Keratinocyte (primary cell): Measurements from ENCODE around the gene KLRF2. TPM values are rescaled to one million over a fixed set of nuclear protein-coding genes. Genes with fewer than 3 reads are reported as not detected.

Experiments
- DNase-seq: peaks from one replicate; pipeline ENCODE4 v3.0.0-alpha.2; 2011; ENCODE audit warnings: low read depth, missing footprints, low spot score
- FAIRE-seq: peaks from 2 replicates; lab custom pipeline; 2011; peaks lifted over from hg19 to GRCh38; lab: Jason Lieb, UNC
- H2AFZ ChIP-seq: 2 replicates; pipeline ENCODE4 v1.6.0; 2012; ENCODE audit warnings: low read length, control low read depth, inconsistent platforms; ENCODE audit not compliant: control insufficient read depth
- H3K27ac ChIP-seq: 2 replicates; pipeline ENCODE4 v1.5.1; 2011; ENCODE audit warnings: low read length; ENCODE audit not compliant: control insufficient read depth, insufficient read depth
- H3K27me3 ChIP-seq: 3 replicates; pipeline ENCODE4 v1.6.0; 2011; ENCODE audit warnings: low read length; ENCODE audit not compliant: control insufficient read depth, insufficient read depth; ENCODE audit errors: extremely low read depth
- H3K36me3 ChIP-seq, 2 experiments: 2 replicates in 1 of 2; 3 replicates in 1 of 2; pipeline ENCODE4 v1.5.1; 2011; ENCODE audit warnings: low read length in 2 of 2, mild to moderate bottlenecking in 1 of 2; ENCODE audit not compliant: control insufficient read depth in 2 of 2, insufficient read depth in 2 of 2; ENCODE audit errors: extremely low read depth in 1 of 2
- H3K4me1 ChIP-seq: 3 replicates; pipeline ENCODE4 v1.5.1; 2011; ENCODE audit warnings: low read length; ENCODE audit not compliant: control insufficient read depth, insufficient read depth; ENCODE audit errors: extremely low read depth
- H3K4me2 ChIP-seq: 3 replicates; pipeline ENCODE4 v1.6.0; 2011; ENCODE audit warnings: low read depth, low read length; ENCODE audit not compliant: control insufficient read depth, insufficient read depth; ENCODE audit errors: extremely low read depth
- H3K4me3 ChIP-seq, 3 experiments: fragments of 200-600 bp in 1 of 3; sonication (generic) in 1 of 3; 2 replicates in 2 of 3; 3 replicates in 1 of 3; pipeline ENCODE4 v1.5.1; 2011 to 2016; ENCODE audit warnings: low read length in 3 of 3, mild to moderate bottlenecking in 3 of 3, control low read depth in 2 of 3, inconsistent platforms in 1 of 3, low read depth in 1 of 3, mixed read lengths in 1 of 3, mixed run types in 1 of 3, moderate library complexity in 1 of 3; ENCODE audit not compliant: control insufficient read depth in 2 of 3, insufficient read depth in 2 of 3; ENCODE audit errors: extremely low read depth in 1 of 3
- H3K79me2 ChIP-seq: 2 replicates; pipeline ENCODE4 v1.6.0; 2012; ENCODE audit warnings: low read length; ENCODE audit not compliant: control insufficient read depth, insufficient read depth
- H3K9ac ChIP-seq: 3 replicates; pipeline ENCODE4 v1.6.0; 2011; ENCODE audit warnings: low read length; ENCODE audit not compliant: control insufficient read depth, insufficient read depth; ENCODE audit errors: extremely low read depth
- H3K9me1 ChIP-seq: 3 replicates; pipeline ENCODE4 v1.6.0; 2011; ENCODE audit warnings: low read length; ENCODE audit not compliant: control insufficient read depth, insufficient read depth; ENCODE audit errors: extremely low read depth
- H3K9me3 ChIP-seq: 2 replicates; pipeline ENCODE4 v1.5.1; 2012; ENCODE audit warnings: low read depth, low read length; ENCODE audit not compliant: control insufficient read depth
- H4K20me1 ChIP-seq: 3 replicates; pipeline ENCODE4 v1.6.0; 2011; ENCODE audit warnings: low read length; ENCODE audit not compliant: control insufficient read depth, insufficient read depth; ENCODE audit errors: extremely low read depth
- CTCF ChIP-seq, 3 experiments: IDR thresholded peaks in 1 of 3; conservative IDR thresholded peaks in 1 of 3; optimal IDR thresholded peaks in 1 of 3; 2 replicates in 2 of 3; 3 replicates in 1 of 3; pipeline versions ENCODE3 to v1.5.1; 2011; ENCODE audit warnings: low read length in 3 of 3, mild to moderate bottlenecking in 3 of 3, moderate library complexity in 2 of 3, control low read depth in 1 of 3, inconsistent platforms in 1 of 3; ENCODE audit not compliant: insufficient read depth in 2 of 3; ENCODE audit errors: extremely low read depth in 1 of 3
- EZH2 ChIP-seq: IDR thresholded peaks from one replicate; pipeline ENCODE4 v1.6.1; 2012; ENCODE audit warnings: inconsistent platforms, mild to moderate bottlenecking, low read length, moderate library complexity
- dilution Hi-C: fragments of 300-500 bp; cut with MboI; formaldehyde crosslinking; loops from one replicate; pipeline ENCODE4 v1.7.0; 2020; ENCODE audit warnings: low sequenced_read_pairs; ENCODE audit not compliant: extremely low pct_ligation_motif_present
- polyA plus RNA-seq, 5 experiments: library from polyadenylated mRNA; depleted of rRNA in 3 of 5; stranded (reverse) in 3 of 5; stranded (forward) in 1 of 5; unstranded in 1 of 5; fragments of >200 nt; gene quantifications; 1 replicate in 1 of 5; 2 replicates in 3 of 5; 3 replicates in 1 of 5; pipeline versions ENCODE4 v1.2.1 to v1.2.3, GENCODE V29; 2011 to 2012; ENCODE audit warnings: missing spikeins in 2 of 5, low read depth in 1 of 5, low replicate concordance in 1 of 5

Gene KLRF2
- polyA plus RNA-seq, 1 donor (not counting 4 experiments of a cell fraction or from before 2014, with no cell fraction given): not detected

GRCh38 chr12:9868951-9869306 lies 12.4 kb upstream of the KLRF2 start:
- Histone ChIP-seq H3K9ac (peak overlapping the region; percentile 78), H3K36me3 (no peaks in the 10 kb centered on the region), H3K27me3 (no peaks in the 10 kb centered on the region), H3K79me2 (peaks cover 38% of the 10 kb centered on the region), H3K9me3 (no peaks in the 10 kb centered on the region), H3K4me1 (peaks cover 22% of the 10 kb centered on the region), H3K4me3 (peak overlapping the region; percentile 43 to 94 (median 71)), H3K4me2 (peak overlapping the region; percentile 94), H3K27ac (peak overlapping the region; percentile 89), H2AFZ (peak overlapping the region; percentile 73), H3K9me1 (no peaks in the 10 kb centered on the region), H4K20me1 (no peaks in the 10 kb centered on the region)
- no peak for FAIRE-seq
- no peak for DNase-seq
- no peak for TF ChIP-seq EZH2
- TF ChIP-seq CTCF (optimal IDR thresholded peaks at IDR 0.05 in 1 of 3, IDR thresholded peaks at IDR 0.05 in 1 of 3, conservative IDR thresholded peaks at IDR 0.05 in 1 of 3; ENCODE audit: extremely low read depth in 1 of 3, insufficient read depth in 2 of 3, low read length in 3 of 3): no peak
- dilution Hi-C loops: no loop called here

- Histone ChIP-seq H4K20me1 (no peaks in the 10 kb centered on the region), H3K36me3 (no peaks in the 10 kb centered on the region), H3K9me3 (no peaks in the 10 kb centered on the region), H3K9ac (peak within 1 kb of the TSS; percentile 78), H3K79me2 (peaks cover 34% of the 10 kb centered on the region), H3K27ac (peak within 1 kb of the TSS; percentile 89), H3K4me2 (peak within 1 kb of the TSS; percentile 94), H2AFZ (peak within 1 kb of the TSS; percentile 73), H3K27me3 (no peaks in the 10 kb centered on the region), H3K4me3 (peak within 1 kb of the TSS; percentile 43 to 94 (median 71)), H3K4me1 (peaks cover 22% of the 10 kb centered on the region), H3K9me1 (no peaks in the 10 kb centered on the region)
- DNase-seq (peak; percentile 44), FAIRE-seq (peak; percentile 85)
- TF ChIP-seq EZH2 (no peak), CTCF (optimal IDR thresholded peaks at IDR 0.05 in 1 of 3, IDR thresholded peaks at IDR 0.05 in 1 of 3, conservative IDR thresholded peaks at IDR 0.05 in 1 of 3; ENCODE audit: extremely low read depth in 1 of 3, insufficient read depth in 2 of 3, low read length in 3 of 3) (no peak)
- dilution Hi-C loops: no loop called here
Observed at GRCh38 chr12:9869307-9870161, 11.8 kb upstream of the KLRF2 start, which contains the start of gene CLEC2B. Gene CLEC2B, minus strand, starts transcription at chr12:9869354.
